DOHH2 (cell line): Measurements from ENCODE around the gene COL4A2.

ENCODE experiments used
- H3F3A ChIP-seq: fragments of 200-600 bp; sonication (generic), shearing (Covaris generic); 2 replicates; pipeline ENCODE4 v1.6.0; 2016; ENCODE audit warnings: antibody characterized with exemption, mild to moderate bottlenecking; ENCODE audit not compliant: control insufficient read depth, insufficient read depth
- H3K27ac ChIP-seq: fragments of 200-600 bp; sonication (generic); 2 replicates; pipeline ENCODE4 v1.5.1; 2014; ENCODE audit warnings: low read depth, mild to moderate bottlenecking, low read length, moderate library complexity
- H3K27me3 ChIP-seq: fragments of 200-600 bp; sonication (generic); 2 replicates; pipeline ENCODE4 v1.6.1; 2014; ENCODE audit warnings: mild to moderate bottlenecking, low read length, mixed read lengths; ENCODE audit not compliant: control insufficient read depth
- H3K36me3 ChIP-seq: fragments of 200-600 bp; sonication (generic); 2 replicates; pipeline ENCODE4 v1.6.1; 2014; ENCODE audit warnings: mild to moderate bottlenecking, low read length, moderate library complexity, mixed read lengths; ENCODE audit not compliant: control insufficient read depth
- H3K4me1 ChIP-seq: fragments of 200-600 bp; sonication (generic); 2 replicates; pipeline ENCODE4 v1.6.1; 2014; ENCODE audit warnings: mild to moderate bottlenecking, low read length, mixed read lengths; ENCODE audit not compliant: control insufficient read depth
- H3K4me2 ChIP-seq: fragments of 200-600 bp; sonication (generic); 2 replicates; pipeline ENCODE4 v1.6.0; 2014; ENCODE audit warnings: mild to moderate bottlenecking, low read length, moderate library complexity
- H3K4me3 ChIP-seq: fragments of 200-600 bp; sonication (generic); 2 replicates; pipeline ENCODE4 v1.5.1; 2014; ENCODE audit warnings: mild to moderate bottlenecking, low read length, mixed read lengths
- H3K79me2 ChIP-seq: fragments of 200-600 bp; sonication (generic); 2 replicates; pipeline ENCODE4 v1.6.1; 2014; ENCODE audit warnings: mild to moderate bottlenecking, low read length, mixed read lengths; ENCODE audit not compliant: control insufficient read depth
- H3K9me2 ChIP-seq: fragments of 200-600 bp; sonication (generic); replicated peaks from 2 replicates; pipeline ENCODE4 v1.6.1; 2014; ENCODE audit warnings: mild to moderate bottlenecking, low read length, mixed read lengths; ENCODE audit not compliant: control insufficient read depth
- H3K9me3 ChIP-seq: fragments of 200-600 bp; sonication (generic); 2 replicates; pipeline ENCODE4 v1.6.1; 2014; ENCODE audit warnings: antibody characterized with exemption, low read length, mixed read lengths; ENCODE audit not compliant: control insufficient read depth, insufficient read depth
- H4K20me1 ChIP-seq: fragments of 200-600 bp; sonication (generic); 2 replicates; pipeline ENCODE4 v1.6.0; 2014; ENCODE audit warnings: low read depth, mild to moderate bottlenecking, antibody characterized with exemption, low read length, moderate library complexity; ENCODE audit not compliant: control insufficient read depth, insufficient read depth
- EZH2phosphoT487 ChIP-seq: fragments of 200-600 bp; sonication (generic); IDR thresholded peaks from 2 replicates; pipeline ENCODE4 v1.6.1; 2017; ENCODE audit warnings: borderline replicate concordance, mild to moderate bottlenecking, antibody characterized with exemption, low read length, moderate library complexity, mixed read lengths
- TF ChIP-seq, protein P1 (sequence below): fragments of 200-600 bp; sonication (generic); IDR thresholded peaks from one replicate; pipeline ENCODE4 v1.5.1; 2014; ENCODE audit warnings: antibody characterized with exemption, mild to moderate bottlenecking, low read depth, low read length; ENCODE audit not compliant: poor library complexity, severe bottlenecking

Gene COL4A2

DNA sequence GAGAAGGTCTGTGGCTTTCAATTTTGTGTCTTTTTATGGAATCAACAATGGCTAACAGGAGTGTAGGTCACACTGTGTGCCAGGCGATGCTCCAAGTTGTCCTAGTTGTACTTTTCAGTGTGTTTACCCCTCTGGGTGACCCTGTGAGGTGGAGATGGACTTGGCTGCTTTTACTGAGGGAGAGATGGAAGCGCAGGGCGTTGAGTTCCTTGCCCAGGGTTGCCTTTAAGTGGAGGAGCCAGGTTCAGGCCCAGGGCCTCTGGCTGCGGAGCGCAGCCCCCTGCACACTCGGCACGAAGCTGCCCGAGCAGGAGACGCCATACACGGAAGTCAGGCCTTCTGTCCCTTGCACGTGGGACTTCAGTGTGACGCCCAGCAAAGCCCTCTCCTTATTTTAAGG, 141.6 kb downstream of the COL4A2 start:
- Histone ChIP-seq H3K4me2 (no peak overlapping the region), H3K36me3 (no peaks in the 10 kb centered on the region), H3F3A (no peaks in the 10 kb centered on the region), H3K4me3 (no peak overlapping the region), H3K27ac (no peak overlapping the region), H4K20me1 (no peaks in the 10 kb centered on the region), H3K9me3 (no peaks in the 10 kb centered on the region), H3K4me1 (no peaks in the 10 kb centered on the region), H3K79me2 (no peaks in the 10 kb centered on the region), H3K27me3 (peaks cover 3% of the 10 kb centered on the region; the same call in 1 of the 2 replicates), H3K9me2 (no peaks in the 10 kb centered on the region)
- TF ChIP-seq, protein P1, sequence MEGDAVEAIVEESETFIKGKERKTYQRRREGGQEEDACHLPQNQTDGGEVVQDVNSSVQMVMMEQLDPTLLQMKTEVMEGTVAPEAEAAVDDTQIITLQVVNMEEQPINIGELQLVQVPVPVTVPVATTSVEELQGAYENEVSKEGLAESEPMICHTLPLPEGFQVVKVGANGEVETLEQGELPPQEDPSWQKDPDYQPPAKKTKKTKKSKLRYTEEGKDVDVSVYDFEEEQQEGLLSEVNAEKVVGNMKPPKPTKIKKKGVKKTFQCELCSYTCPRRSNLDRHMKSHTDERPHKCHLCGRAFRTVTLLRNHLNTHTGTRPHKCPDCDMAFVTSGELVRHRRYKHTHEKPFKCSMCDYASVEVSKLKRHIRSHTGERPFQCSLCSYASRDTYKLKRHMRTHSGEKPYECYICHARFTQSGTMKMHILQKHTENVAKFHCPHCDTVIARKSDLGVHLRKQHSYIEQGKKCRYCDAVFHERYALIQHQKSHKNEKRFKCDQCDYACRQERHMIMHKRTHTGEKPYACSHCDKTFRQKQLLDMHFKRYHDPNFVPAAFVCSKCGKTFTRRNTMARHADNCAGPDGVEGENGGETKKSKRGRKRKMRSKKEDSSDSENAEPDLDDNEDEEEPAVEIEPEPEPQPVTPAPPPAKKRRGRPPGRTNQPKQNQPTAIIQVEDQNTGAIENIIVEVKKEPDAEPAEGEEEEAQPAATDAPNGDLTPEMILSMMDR, result no peak
- no peak for TF ChIP-seq EZH2phosphoT487

DNA sequence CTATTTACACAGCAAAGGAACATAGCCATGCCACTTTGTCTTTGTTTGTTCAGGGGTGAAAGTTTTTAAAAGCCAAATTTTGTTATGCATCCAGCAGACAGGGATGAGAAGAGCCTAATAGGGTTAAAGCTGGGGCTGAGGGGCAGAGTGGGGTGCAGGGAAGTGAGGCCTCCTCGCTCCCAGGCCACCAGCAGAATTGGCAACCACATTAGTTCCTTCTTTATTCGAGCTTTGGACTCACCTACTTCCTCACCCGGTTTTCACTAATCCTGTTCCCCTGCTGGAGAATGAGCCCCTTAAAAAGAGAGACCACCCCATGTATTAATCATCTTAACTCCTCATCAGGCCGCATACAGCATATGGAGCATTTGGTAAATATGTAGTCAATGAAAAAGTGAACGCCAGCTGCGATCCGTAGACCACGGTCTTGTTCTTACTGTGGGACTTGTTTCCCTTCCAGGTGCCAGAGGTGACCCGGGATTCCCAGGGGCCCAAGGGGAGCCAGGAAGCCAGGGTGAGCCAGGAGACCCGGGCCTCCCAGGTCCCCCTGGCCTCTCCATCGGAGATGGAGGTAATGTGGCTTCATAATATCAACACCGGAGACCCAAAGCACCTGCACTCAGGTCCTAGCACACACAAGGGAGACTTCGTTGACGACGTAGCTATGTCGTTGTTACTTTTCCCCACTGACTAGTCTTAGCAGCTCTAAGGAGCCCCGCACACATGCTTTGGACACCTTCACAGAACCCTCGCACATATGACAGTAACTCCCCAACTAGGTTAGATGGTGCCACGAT, 142.3 kb downstream of the COL4A2 start:
- Histone ChIP-seq H3K4me1 (no peaks in the 10 kb centered on the region), H3K27ac (no peak overlapping the region), H4K20me1 (no peaks in the 10 kb centered on the region), H3F3A (no peaks in the 10 kb centered on the region), H3K4me3 (no peak overlapping the region), H3K36me3 (no peaks in the 10 kb centered on the region), H3K9me3 (no peaks in the 10 kb centered on the region), H3K9me2 (no peaks in the 10 kb centered on the region), H3K27me3 (peaks cover 8% of the 10 kb centered on the region; the same call in 1 of the 2 replicates), H3K4me2 (no peak overlapping the region), H3K79me2 (no peaks in the 10 kb centered on the region)
- no peak for TF ChIP-seq EZH2phosphoT487
- TF ChIP-seq, protein P1, result no peak

DNA sequence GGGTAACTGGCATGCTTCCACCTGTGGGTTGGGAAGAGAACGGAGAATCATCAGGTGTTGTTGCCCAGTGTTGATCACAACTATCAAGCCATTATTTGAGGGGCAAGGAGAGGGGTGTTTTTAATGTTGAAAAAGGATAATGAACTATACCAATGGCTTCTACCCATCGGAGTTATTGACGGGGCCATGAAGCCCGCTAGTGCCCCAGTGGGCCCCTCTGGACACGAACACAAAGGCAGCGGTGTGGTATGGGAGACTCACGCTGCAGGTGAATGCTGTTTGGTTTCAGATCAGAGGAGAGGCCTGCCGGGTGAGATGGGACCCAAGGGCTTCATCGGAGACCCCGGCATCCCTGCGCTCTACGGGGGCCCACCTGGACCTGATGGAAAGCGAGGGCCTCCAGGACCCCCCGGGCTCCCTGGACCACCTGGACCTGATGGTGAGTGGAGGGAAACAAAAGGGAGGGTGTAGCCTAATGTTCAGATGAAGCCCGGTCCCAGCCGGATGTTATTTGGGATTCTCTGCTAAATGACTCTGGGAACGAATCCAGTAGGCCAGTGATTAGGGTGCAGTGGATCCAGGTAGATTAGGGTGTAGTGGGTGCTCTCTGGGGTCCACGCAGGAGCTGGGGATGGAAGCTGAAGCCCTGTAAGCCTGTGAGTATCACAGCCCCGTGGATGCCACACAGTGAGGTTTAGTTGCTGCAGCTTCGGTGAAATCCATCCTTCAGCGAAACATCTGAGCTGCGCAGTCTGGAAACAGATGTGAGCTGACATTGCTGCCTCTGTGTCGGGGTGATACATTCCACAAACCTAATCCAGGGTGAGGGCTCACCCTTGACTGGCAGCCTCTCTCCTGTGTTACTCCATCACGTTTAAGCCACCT, 143.2 kb downstream of the COL4A2 start:
- TF ChIP-seq, protein P1, result no peak
- no peak for TF ChIP-seq EZH2phosphoT487
- Histone ChIP-seq H3K27ac (no peak overlapping the region), H3K9me2 (no peaks in the 10 kb centered on the region), H3K4me3 (no peak overlapping the region), H3K9me3 (no peaks in the 10 kb centered on the region), H3K4me1 (peaks cover 3% of the 10 kb centered on the region), H3K4me2 (no peak overlapping the region), H3K79me2 (no peaks in the 10 kb centered on the region), H3K27me3 (peaks cover 8% of the 10 kb centered on the region; the same call in 1 of the 2 replicates), H3F3A (no peaks in the 10 kb centered on the region), H3K36me3 (no peaks in the 10 kb centered on the region), H4K20me1 (no peaks in the 10 kb centered on the region)
